Keratinocyte (primary cell): Measurements from ENCODE around the gene DMP1. TPM values are rescaled to one million over a fixed set of nuclear protein-coding genes. Genes with fewer than 3 reads are reported as not detected.

Experiments used
- DNase-seq: peaks from one replicate; pipeline ENCODE4 v3.0.0-alpha.2; 2011; ENCODE audit warnings: low read depth, missing footprints, low spot score
- FAIRE-seq: peaks from 2 replicates; lab custom pipeline; 2011; peaks lifted over from hg19 to GRCh38; lab: Jason Lieb, UNC
- H2AFZ ChIP-seq: 2 replicates; pipeline ENCODE4 v1.6.0; 2012; ENCODE audit warnings: low read length, control low read depth, inconsistent platforms; ENCODE audit not compliant: control insufficient read depth
- H3K27ac ChIP-seq: 2 replicates; pipeline ENCODE4 v1.5.1; 2011; ENCODE audit warnings: low read length; ENCODE audit not compliant: control insufficient read depth, insufficient read depth
- H3K27me3 ChIP-seq: 3 replicates; pipeline ENCODE4 v1.6.0; 2011; ENCODE audit warnings: low read length; ENCODE audit not compliant: control insufficient read depth, insufficient read depth; ENCODE audit errors: extremely low read depth
- H3K36me3 ChIP-seq, 2 experiments: 2 replicates in 1 of 2; 3 replicates in 1 of 2; pipeline ENCODE4 v1.5.1; 2011; ENCODE audit warnings: low read length in 2 of 2, mild to moderate bottlenecking in 1 of 2; ENCODE audit not compliant: control insufficient read depth in 2 of 2, insufficient read depth in 2 of 2; ENCODE audit errors: extremely low read depth in 1 of 2
- H3K4me1 ChIP-seq: 3 replicates; pipeline ENCODE4 v1.5.1; 2011; ENCODE audit warnings: low read length; ENCODE audit not compliant: control insufficient read depth, insufficient read depth; ENCODE audit errors: extremely low read depth
- H3K4me2 ChIP-seq: 3 replicates; pipeline ENCODE4 v1.6.0; 2011; ENCODE audit warnings: low read depth, low read length; ENCODE audit not compliant: control insufficient read depth, insufficient read depth; ENCODE audit errors: extremely low read depth
- H3K4me3 ChIP-seq, 3 experiments: fragments of 200-600 bp in 1 of 3; sonication (generic) in 1 of 3; 2 replicates in 2 of 3; 3 replicates in 1 of 3; pipeline ENCODE4 v1.5.1; 2011 to 2016; ENCODE audit warnings: low read length in 3 of 3, mild to moderate bottlenecking in 3 of 3, control low read depth in 2 of 3, inconsistent platforms in 1 of 3, low read depth in 1 of 3, mixed read lengths in 1 of 3, mixed run types in 1 of 3, moderate library complexity in 1 of 3; ENCODE audit not compliant: control insufficient read depth in 2 of 3, insufficient read depth in 2 of 3; ENCODE audit errors: extremely low read depth in 1 of 3
- H3K79me2 ChIP-seq: 2 replicates; pipeline ENCODE4 v1.6.0; 2012; ENCODE audit warnings: low read length; ENCODE audit not compliant: control insufficient read depth, insufficient read depth
- H3K9ac ChIP-seq: 3 replicates; pipeline ENCODE4 v1.6.0; 2011; ENCODE audit warnings: low read length; ENCODE audit not compliant: control insufficient read depth, insufficient read depth; ENCODE audit errors: extremely low read depth
- H3K9me1 ChIP-seq: 3 replicates; pipeline ENCODE4 v1.6.0; 2011; ENCODE audit warnings: low read length; ENCODE audit not compliant: control insufficient read depth, insufficient read depth; ENCODE audit errors: extremely low read depth
- H3K9me3 ChIP-seq: 2 replicates; pipeline ENCODE4 v1.5.1; 2012; ENCODE audit warnings: low read depth, low read length; ENCODE audit not compliant: control insufficient read depth
- H4K20me1 ChIP-seq: 3 replicates; pipeline ENCODE4 v1.6.0; 2011; ENCODE audit warnings: low read length; ENCODE audit not compliant: control insufficient read depth, insufficient read depth; ENCODE audit errors: extremely low read depth
- CTCF ChIP-seq, 3 experiments: IDR thresholded peaks in 1 of 3; conservative IDR thresholded peaks in 1 of 3; optimal IDR thresholded peaks in 1 of 3; 2 replicates in 2 of 3; 3 replicates in 1 of 3; pipeline versions ENCODE3 to v1.5.1; 2011; ENCODE audit warnings: low read length in 3 of 3, mild to moderate bottlenecking in 3 of 3, moderate library complexity in 2 of 3, control low read depth in 1 of 3, inconsistent platforms in 1 of 3; ENCODE audit not compliant: insufficient read depth in 2 of 3; ENCODE audit errors: extremely low read depth in 1 of 3
- EZH2 ChIP-seq: IDR thresholded peaks from one replicate; pipeline ENCODE4 v1.6.1; 2012; ENCODE audit warnings: inconsistent platforms, mild to moderate bottlenecking, low read length, moderate library complexity
- dilution Hi-C: fragments of 300-500 bp; cut with MboI; formaldehyde crosslinking; loops from one replicate; pipeline ENCODE4 v1.7.0; 2020; ENCODE audit warnings: low sequenced_read_pairs; ENCODE audit not compliant: extremely low pct_ligation_motif_present
- polyA plus RNA-seq, 5 experiments: library from polyadenylated mRNA; depleted of rRNA in 3 of 5; stranded (reverse) in 3 of 5; stranded (forward) in 1 of 5; unstranded in 1 of 5; fragments of >200 nt; gene quantifications; 1 replicate in 1 of 5; 2 replicates in 3 of 5; 3 replicates in 1 of 5; pipeline versions ENCODE4 v1.2.1 to v1.2.3, GENCODE V29; 2011 to 2012; ENCODE audit warnings: missing spikeins in 2 of 5, low read depth in 1 of 5, low replicate concordance in 1 of 5

The DMP1 gene
- polyA plus RNA-seq, 1 donor (not counting 4 experiments of a cell fraction or from before 2014, with no cell fraction given), result not detected

GRCh38 chr4:87632469-87632868 lies 17.6 kb upstream of the DMP1 start:
- DNase-seq (no peak), FAIRE-seq (no peak)
- no peaks in the 10 kb centered on the region for H4K20me1 ChIP-seq
- no peaks in the 10 kb centered on the region for H3K36me3 ChIP-seq
- no peak for TF ChIP-seq CTCF (optimal IDR thresholded peaks at IDR 0.05 in 1 of 3, IDR thresholded peaks at IDR 0.05 in 1 of 3, conservative IDR thresholded peaks at IDR 0.05 in 1 of 3; ENCODE audit: extremely low read depth in 1 of 3, insufficient read depth in 2 of 3, low read length in 3 of 3)
- no peaks in the 10 kb centered on the region for H3K4me1 ChIP-seq
- no peaks in the 10 kb centered on the region for H3K79me2 ChIP-seq
- H2AFZ ChIP-seq, result no peak overlapping the region
- no peaks in the 10 kb centered on the region for H3K9me3 ChIP-seq
- dilution Hi-C loops, result no loop called here
- H3K9ac ChIP-seq, result no peak overlapping the region
- H3K9me1 ChIP-seq, result no peaks in the 10 kb centered on the region
- H3K4me3 ChIP-seq, result no peak overlapping the region
- H3K27me3 ChIP-seq, result no peaks in the 10 kb centered on the region
- no peak overlapping the region for H3K4me2 ChIP-seq
- H3K27ac ChIP-seq, result no peak overlapping the region

GRCh38 chr4:87633243-87633642 lies 16.8 kb upstream of the DMP1 start:
- Histone ChIP-seq H3K4me2 (no peak overlapping the region), H3K9me1 (no peaks in the 10 kb centered on the region), H4K20me1 (no peaks in the 10 kb centered on the region), H3K9ac (no peak overlapping the region), H3K79me2 (no peaks in the 10 kb centered on the region), H3K27me3 (no peaks in the 10 kb centered on the region), H3K9me3 (no peaks in the 10 kb centered on the region), H3K27ac (no peak overlapping the region), H2AFZ (no peak overlapping the region), H3K4me3 (no peak overlapping the region), H3K4me1 (no peaks in the 10 kb centered on the region), H3K36me3 (no peaks in the 10 kb centered on the region)
- no peak for TF ChIP-seq CTCF (optimal IDR thresholded peaks at IDR 0.05 in 1 of 3, IDR thresholded peaks at IDR 0.05 in 1 of 3, conservative IDR thresholded peaks at IDR 0.05 in 1 of 3; ENCODE audit: extremely low read depth in 1 of 3, insufficient read depth in 2 of 3, low read length in 3 of 3)
- TF ChIP-seq EZH2, result no peak
- no peak for FAIRE-seq
- dilution Hi-C loops, result no loop called here
- DNase-seq, result no peak
